Keratinocyte (primary cell): ENCODE results near the gene S100A13. TPM values are rescaled to one million over a fixed set of nuclear protein-coding genes. Genes with fewer than 3 reads are reported as not detected.
"Not testable (repeated sequence)": the region's sequence is repeated elsewhere in the genome, so short reads cannot be mapped to it uniquely, and the experiment has no call there.

Experiments
- DNase-seq: peaks from one replicate; pipeline ENCODE4 v3.0.0-alpha.2; 2011; ENCODE audit warnings: low read depth, missing footprints, low spot score
- FAIRE-seq: peaks from 2 replicates; lab custom pipeline; 2011; peaks lifted over from hg19 to GRCh38; lab: Jason Lieb, UNC
- H2AFZ ChIP-seq: 2 replicates; pipeline ENCODE4 v1.6.0; 2012; ENCODE audit warnings: low read length, control low read depth, inconsistent platforms; ENCODE audit not compliant: control insufficient read depth
- H3K27ac ChIP-seq: 2 replicates; pipeline ENCODE4 v1.5.1; 2011; ENCODE audit warnings: low read length; ENCODE audit not compliant: control insufficient read depth, insufficient read depth
- H3K27me3 ChIP-seq: 3 replicates; pipeline ENCODE4 v1.6.0; 2011; ENCODE audit warnings: low read length; ENCODE audit not compliant: control insufficient read depth, insufficient read depth; ENCODE audit errors: extremely low read depth
- H3K36me3 ChIP-seq, 2 experiments: 2 replicates in 1 of 2; 3 replicates in 1 of 2; pipeline ENCODE4 v1.5.1; 2011; ENCODE audit warnings: low read length in 2 of 2, mild to moderate bottlenecking in 1 of 2; ENCODE audit not compliant: control insufficient read depth in 2 of 2, insufficient read depth in 2 of 2; ENCODE audit errors: extremely low read depth in 1 of 2
- H3K4me1 ChIP-seq: 3 replicates; pipeline ENCODE4 v1.5.1; 2011; ENCODE audit warnings: low read length; ENCODE audit not compliant: control insufficient read depth, insufficient read depth; ENCODE audit errors: extremely low read depth
- H3K4me2 ChIP-seq: 3 replicates; pipeline ENCODE4 v1.6.0; 2011; ENCODE audit warnings: low read depth, low read length; ENCODE audit not compliant: control insufficient read depth, insufficient read depth; ENCODE audit errors: extremely low read depth
- H3K4me3 ChIP-seq, 3 experiments: fragments of 200-600 bp in 1 of 3; sonication (generic) in 1 of 3; 2 replicates in 2 of 3; 3 replicates in 1 of 3; pipeline ENCODE4 v1.5.1; 2011 to 2016; ENCODE audit warnings: low read length in 3 of 3, mild to moderate bottlenecking in 3 of 3, control low read depth in 2 of 3, inconsistent platforms in 1 of 3, low read depth in 1 of 3, mixed read lengths in 1 of 3, mixed run types in 1 of 3, moderate library complexity in 1 of 3; ENCODE audit not compliant: control insufficient read depth in 2 of 3, insufficient read depth in 2 of 3; ENCODE audit errors: extremely low read depth in 1 of 3
- H3K79me2 ChIP-seq: 2 replicates; pipeline ENCODE4 v1.6.0; 2012; ENCODE audit warnings: low read length; ENCODE audit not compliant: control insufficient read depth, insufficient read depth
- H3K9ac ChIP-seq: 3 replicates; pipeline ENCODE4 v1.6.0; 2011; ENCODE audit warnings: low read length; ENCODE audit not compliant: control insufficient read depth, insufficient read depth; ENCODE audit errors: extremely low read depth
- H3K9me1 ChIP-seq: 3 replicates; pipeline ENCODE4 v1.6.0; 2011; ENCODE audit warnings: low read length; ENCODE audit not compliant: control insufficient read depth, insufficient read depth; ENCODE audit errors: extremely low read depth
- H3K9me3 ChIP-seq: 2 replicates; pipeline ENCODE4 v1.5.1; 2012; ENCODE audit warnings: low read depth, low read length; ENCODE audit not compliant: control insufficient read depth
- H4K20me1 ChIP-seq: 3 replicates; pipeline ENCODE4 v1.6.0; 2011; ENCODE audit warnings: low read length; ENCODE audit not compliant: control insufficient read depth, insufficient read depth; ENCODE audit errors: extremely low read depth
- CTCF ChIP-seq, 3 experiments: IDR thresholded peaks in 1 of 3; conservative IDR thresholded peaks in 1 of 3; optimal IDR thresholded peaks in 1 of 3; 2 replicates in 2 of 3; 3 replicates in 1 of 3; pipeline versions ENCODE3 to v1.5.1; 2011; ENCODE audit warnings: low read length in 3 of 3, mild to moderate bottlenecking in 3 of 3, moderate library complexity in 2 of 3, control low read depth in 1 of 3, inconsistent platforms in 1 of 3; ENCODE audit not compliant: insufficient read depth in 2 of 3; ENCODE audit errors: extremely low read depth in 1 of 3
- EZH2 ChIP-seq: IDR thresholded peaks from one replicate; pipeline ENCODE4 v1.6.1; 2012; ENCODE audit warnings: inconsistent platforms, mild to moderate bottlenecking, low read length, moderate library complexity
- dilution Hi-C: fragments of 300-500 bp; cut with MboI; formaldehyde crosslinking; loops from one replicate; pipeline ENCODE4 v1.7.0; 2020; ENCODE audit warnings: low sequenced_read_pairs; ENCODE audit not compliant: extremely low pct_ligation_motif_present
- polyA plus RNA-seq, 5 experiments: library from polyadenylated mRNA; depleted of rRNA in 3 of 5; stranded (reverse) in 3 of 5; stranded (forward) in 1 of 5; unstranded in 1 of 5; fragments of >200 nt; gene quantifications; 1 replicate in 1 of 5; 2 replicates in 3 of 5; 3 replicates in 1 of 5; pipeline versions ENCODE4 v1.2.1 to v1.2.3, GENCODE V29; 2011 to 2012; ENCODE audit warnings: missing spikeins in 2 of 5, low read depth in 1 of 5, low replicate concordance in 1 of 5

S100A13 gene
- polyA plus RNA-seq, 1 donor (not counting 4 experiments of a cell fraction or from before 2014, with no cell fraction given), result 215 TPM

- no peak for DNase-seq
- no peak overlapping the region for H3K4me3 ChIP-seq
- H3K36me3 ChIP-seq, result no peaks in the 10 kb centered on the region
- H3K4me1 ChIP-seq, result peaks cover 7% of the 10 kb centered on the region
- H4K20me1 ChIP-seq, result no peaks in the 10 kb centered on the region
- H3K27me3 ChIP-seq, result no peaks in the 10 kb centered on the region
- no peak overlapping the region for H2AFZ ChIP-seq
- H3K9me1 ChIP-seq, result no peaks in the 10 kb centered on the region
- H3K9me3 ChIP-seq, result no peaks in the 10 kb centered on the region
- no peak overlapping the region for H3K27ac ChIP-seq
- FAIRE-seq, result no peak
- no peak overlapping the region for H3K4me2 ChIP-seq
- H3K79me2 ChIP-seq, result no peaks in the 10 kb centered on the region
- TF ChIP-seq EZH2, result no peak
- no peak for TF ChIP-seq CTCF (optimal IDR thresholded peaks at IDR 0.05 in 1 of 3, IDR thresholded peaks at IDR 0.05 in 1 of 3, conservative IDR thresholded peaks at IDR 0.05 in 1 of 3; ENCODE audit: extremely low read depth in 1 of 3, insufficient read depth in 2 of 3, low read length in 3 of 3)
- no peak overlapping the region for H3K9ac ChIP-seq
- dilution Hi-C loops, result no loop called here
Measured at GRCh38 chr1:153583976-153584375, 43.3 kb downstream of the S100A13 start.

GRCh38 chr1:153583514-153583913, 43.8 kb downstream of the S100A13 start:
- H3K9me1 ChIP-seq, H3K9ac ChIP-seq, H3K4me3 ChIP-seq, H3K79me2 ChIP-seq, FAIRE-seq, dilution Hi-C loops, H3K27ac ChIP-seq, H3K36me3 ChIP-seq, DNase-seq, H3K4me2 ChIP-seq, H3K27me3 ChIP-seq, H2AFZ ChIP-seq, H4K20me1 ChIP-seq, H3K9me3 ChIP-seq: not testable (repeated sequence)
- peaks cover 12% of the 10 kb centered on the region for H3K4me1 ChIP-seq

GRCh38 chr1:153582836-153583235, 44.5 kb downstream of the S100A13 start:
- H3K27ac ChIP-seq, H3K9me3 ChIP-seq, dilution Hi-C loops, H3K79me2 ChIP-seq, H3K4me2 ChIP-seq, H3K36me3 ChIP-seq, H3K4me3 ChIP-seq, H4K20me1 ChIP-seq, DNase-seq, H2AFZ ChIP-seq, H3K9ac ChIP-seq, FAIRE-seq, H3K27me3 ChIP-seq, H3K9me1 ChIP-seq: not testable (repeated sequence)
- peaks cover 19% of the 10 kb centered on the region for H3K4me1 ChIP-seq
